GM15510 (cell line): Measurements from ENCODE around the gene CDKN2B-AS1.

Experiments
- POLR2A ChIP-seq: IDR thresholded peaks from 3 replicates; pipeline ENCODE4 v1.6.1; 2011; ENCODE audit warnings: borderline replicate concordance; ENCODE audit not compliant: insufficient read length; ENCODE audit errors: extremely low read depth

The CDKN2B-AS1 gene

GRCh38 chr9:21974722-21975409 is 19.7 kb upstream of the CDKN2B-AS1 start:
- no peak for TF ChIP-seq POLR2A

- no peak for TF ChIP-seq POLR2A
Measured at GRCh38 chr9:21976334-21976875, 18.2 kb upstream of the CDKN2B-AS1 start.

GRCh38 chr9:21982391-21982790 is 12.2 kb upstream of the CDKN2B-AS1 start:
- TF ChIP-seq POLR2A: no peak

- TF ChIP-seq POLR2A: no peak
Measured at GRCh38 chr9:21982861-21983560, 11.6 kb upstream of the CDKN2B-AS1 start.

GRCh38 chr9:21983561-21983935 is 11.0 kb upstream of the CDKN2B-AS1 start:
- TF ChIP-seq POLR2A: no peak

GRCh38 chr9:21984101-21984500 is 10.5 kb upstream of the CDKN2B-AS1 start:
- no peak for TF ChIP-seq POLR2A

GRCh38 chr9:21985964-21986667 is 8.5 kb upstream of the CDKN2B-AS1 start:
- no peak for TF ChIP-seq POLR2A

GRCh38 chr9:21988056-21988990 is 6.3 kb upstream of the CDKN2B-AS1 start:
- no peak for TF ChIP-seq POLR2A

- no peak for TF ChIP-seq POLR2A
Measured at GRCh38 chr9:21989440-21990189, 5.0 kb upstream of the CDKN2B-AS1 start.

GRCh38 chr9:21991072-21991959 is 3.3 kb upstream of the CDKN2B-AS1 start:
- TF ChIP-seq POLR2A: no peak

GRCh38 chr9:21993007-21993406 is 1.6 kb upstream of the CDKN2B-AS1 start:
- no peak for TF ChIP-seq POLR2A

GRCh38 chr9:21993893-21994555 is 567 bp upstream of the CDKN2B-AS1 start, which contains the start of gene CDKN2A:
Gene CDKN2A (minus strand): TSS chr9:21994392.
- TF ChIP-seq POLR2A: peak; percentile 61
